NCI-H1105 (cell line): ENCODE measurements around the gene CHAF1B.

ENCODE experiments used
- DNase-seq: peaks from one replicate; lab custom pipeline; 2025; lab: John Stamatoyannopoulos, UW

Gene CHAF1B

DNA sequence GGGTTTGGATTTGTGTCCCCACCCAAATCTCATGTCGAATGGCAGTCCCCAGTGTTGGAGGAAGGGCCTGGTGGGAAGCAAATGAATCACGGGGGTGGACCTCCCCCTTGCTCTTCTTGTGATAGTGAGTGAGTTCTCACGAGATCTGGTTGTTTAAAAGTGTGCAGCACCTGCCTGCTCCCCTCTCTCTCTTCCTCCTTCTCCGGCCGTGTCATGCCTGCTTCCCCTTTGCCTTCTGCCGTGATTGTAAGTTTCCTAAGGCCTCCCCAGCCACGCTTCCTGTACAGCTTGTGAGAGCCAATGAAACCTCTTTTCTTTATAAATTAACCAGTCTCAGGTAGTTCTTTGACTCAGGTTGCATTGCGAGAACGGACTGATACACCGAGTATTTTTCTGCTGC, 78.8 kb downstream of the CHAF1B start:
- DNase-seq, result no peak

DNA sequence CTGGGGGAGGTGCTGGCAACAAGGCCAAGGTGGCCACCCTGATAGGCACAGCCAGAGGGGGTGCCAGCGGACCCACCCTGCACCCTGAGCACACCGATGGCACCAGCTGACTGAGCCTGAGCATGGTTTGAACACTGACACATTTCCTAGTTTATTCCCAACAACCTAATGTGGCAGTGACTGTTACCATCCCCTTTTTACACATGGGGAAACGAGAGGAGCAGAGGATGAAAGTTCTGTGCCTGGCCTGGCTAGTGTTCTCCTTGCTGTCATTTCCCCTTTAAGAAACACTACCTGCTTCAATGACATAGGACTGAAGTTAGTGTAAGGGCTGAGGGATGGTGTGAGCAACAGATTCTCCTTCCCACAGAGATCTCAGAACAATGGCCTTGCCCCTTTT, 79.4 kb downstream of the CHAF1B start:
- no peak for DNase-seq

GRCh38 chr21:36465478-36465877, 80.3 kb downstream of the CHAF1B start:
- DNase-seq, result no peak

GRCh38 chr21:36466061-36466511, 80.9 kb downstream of the CHAF1B start:
- no peak for DNase-seq
